ENCODE results near the gene SF3B3. TPM values are rescaled to one million over a fixed set of nuclear protein-coding genes. Genes with fewer than 3 reads are reported as not detected.

Gene SF3B3
- total RNA-seq (2022; extraction: Qiagen RNA extraction; ENCODE audit: low read depth): 125 to 232 TPM (median 221 TPM) in 5 replicates

DNA sequence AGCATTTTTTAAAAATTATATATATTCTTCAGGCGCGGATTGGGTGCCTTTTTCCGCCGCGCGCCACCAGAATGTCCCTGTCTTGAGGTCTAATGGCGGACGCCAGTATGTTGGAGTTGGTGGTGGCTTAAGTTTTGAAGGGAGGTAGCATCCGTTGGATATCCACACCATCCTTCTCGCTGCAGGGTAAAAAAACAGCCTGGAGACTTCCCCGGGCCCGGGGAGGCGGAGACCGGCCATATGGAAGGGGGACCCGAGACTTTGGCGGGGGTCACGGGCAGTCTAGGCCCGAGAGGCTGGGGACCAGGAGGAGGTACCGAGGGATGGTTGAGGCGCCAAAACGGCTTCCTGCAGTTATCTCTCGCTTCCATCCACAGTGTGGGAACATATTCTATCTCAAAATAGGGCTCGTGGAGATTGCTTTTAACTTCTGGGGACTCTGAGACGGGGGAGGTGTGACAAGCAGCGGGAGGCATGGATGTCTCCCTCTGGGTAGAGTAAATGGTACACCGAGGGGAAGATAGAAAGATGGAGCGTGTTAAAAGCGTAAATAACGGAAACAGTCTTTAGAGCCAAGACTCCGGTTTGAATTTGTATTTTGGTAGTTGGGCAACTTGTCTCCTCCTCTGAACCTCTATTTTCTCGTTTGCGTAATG, at the start of gene SF3B3:
Gene SF3B3, plus strand, starts transcription at position 74 of the 656 bp plus-strand sequence. CDS start 2,841 bp downstream, outside the sequence.

DNA sequence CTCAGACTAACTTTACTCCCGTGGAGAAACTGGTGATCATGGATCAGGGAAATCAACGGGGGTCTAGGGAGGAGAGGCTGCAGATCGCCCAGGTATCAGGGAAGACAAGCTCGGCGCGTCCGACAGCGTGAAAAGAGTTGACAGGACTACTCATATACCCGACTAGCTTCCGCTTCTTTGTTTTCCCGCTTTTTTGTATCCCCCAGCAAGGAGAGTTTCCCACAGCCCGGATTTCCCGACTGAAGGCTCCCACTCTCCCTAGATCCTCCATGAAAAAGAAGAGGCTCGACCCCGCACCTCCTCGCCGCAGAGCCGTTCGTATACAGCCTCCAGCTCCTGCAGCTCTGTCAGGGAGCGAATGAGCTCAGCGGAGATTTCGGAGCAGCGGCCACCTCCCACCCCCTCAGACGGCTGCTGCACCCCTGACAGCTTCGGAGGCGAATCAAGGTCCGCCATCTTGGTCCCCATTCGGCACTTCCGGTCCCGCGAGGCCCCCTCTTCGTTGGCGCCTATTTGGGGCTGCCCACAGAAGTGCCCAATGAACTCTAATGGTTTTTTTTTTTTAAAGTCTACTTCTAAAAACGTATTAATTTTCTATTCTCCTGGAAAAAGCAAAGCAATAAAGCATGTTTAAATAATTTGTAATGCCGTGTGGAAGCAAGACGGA, 407 bp upstream of the SF3B3 start, which contains the start of gene COG4:
Gene COG4, minus strand, starts transcription at position 479 of the 667 bp plus-strand sequence. Its CDS starts 11 bp downstream, at position 468.

Other genes with a start within 250 kb of the SF3B3 start
- 93.5 to 107 TPM (median 102 TPM) in 5 replicates for gene AARS1, start 234.3 kb upstream of the SF3B3 start, total RNA-seq (2022; extraction: Qiagen RNA extraction; ENCODE audit: low read depth)
- gene DDX19B, start 224.6 kb upstream of the SF3B3 start, total RNA-seq (2022; extraction: Qiagen RNA extraction; ENCODE audit: low read depth): 29.9 to 37.7 TPM (median 31.5 TPM) in 5 replicates
- 40.3 to 42.8 TPM (median 42.0 TPM) in 5 replicates for gene DDX19A, start 176.9 kb upstream of the SF3B3 start, total RNA-seq (2022; extraction: Qiagen RNA extraction; ENCODE audit: low read depth)
- gene ST3GAL2, start 84.7 kb upstream of the SF3B3 start, total RNA-seq (2022; extraction: Qiagen RNA extraction; ENCODE audit: low read depth): 20.3 to 28.4 TPM (median 23.0 TPM) in 5 replicates
- 4.2 to 6.2 TPM (median 5.4 TPM) in 5 replicates for gene FCSK, start 69.2 kb upstream of the SF3B3 start, total RNA-seq (2022; extraction: Qiagen RNA extraction; ENCODE audit: low read depth)
- 25.8 to 36.1 TPM (median 32.5 TPM) in 5 replicates for gene COG4, start 262 bp upstream of the SF3B3 start, total RNA-seq (2022; extraction: Qiagen RNA extraction; ENCODE audit: low read depth)
- 0.38 to 0.93 TPM (median 0.74 TPM) in 5 replicates for gene IL34, start 122.7 kb downstream of the SF3B3 start, total RNA-seq (2022; extraction: Qiagen RNA extraction; ENCODE audit: low read depth)
- 35.8 to 45.3 TPM (median 41.4 TPM) in 5 replicates for gene MTSS2, start 162.2 kb downstream of the SF3B3 start, total RNA-seq (2022; extraction: Qiagen RNA extraction; ENCODE audit: low read depth)